Trophoblast cell (in vitro differentiated cells and primary cell): ENCODE measurements around the gene PCDH7.

ENCODE experiments used
- DNase-seq, 2 donors: peaks; one replicate each; pipeline ENCODE4 v3.0.0-alpha.2; 2016
- H2AFZ ChIP-seq: 2 replicates; pipeline ENCODE4 v1.6.1; 2013; ENCODE audit warnings: low read length, moderate library complexity, mild to moderate bottlenecking; ENCODE audit not compliant: insufficient read depth, poor library complexity
- H2AK5ac ChIP-seq: 2 replicates; pipeline ENCODE4 v1.6.1; 2013; ENCODE audit warnings: mild to moderate bottlenecking, low read length
- H2BK120ac ChIP-seq: 2 replicates; pipeline ENCODE4 v1.6.1; 2013; ENCODE audit warnings: low read length, mild to moderate bottlenecking, moderate library complexity; ENCODE audit not compliant: insufficient read depth, poor library complexity
- H2BK12ac ChIP-seq: 2 replicates; pipeline ENCODE4 v1.6.1; 2013; ENCODE audit warnings: mild to moderate bottlenecking, low read length, moderate library complexity
- H2BK5ac ChIP-seq: 2 replicates; pipeline ENCODE4 v1.6.1; 2013; ENCODE audit warnings: low read length, low read depth, moderate library complexity, mild to moderate bottlenecking; ENCODE audit not compliant: poor library complexity
- H3K14ac ChIP-seq: 2 replicates; pipeline ENCODE4 v1.6.1; 2013; ENCODE audit warnings: mild to moderate bottlenecking, low read length
- H3K18ac ChIP-seq: 2 replicates; pipeline ENCODE4 v1.6.1; 2013; ENCODE audit warnings: mild to moderate bottlenecking, low read length
- H3K23ac ChIP-seq: 2 replicates; pipeline ENCODE4 v1.6.1; 2013; ENCODE audit warnings: low read length
- H3K27ac ChIP-seq: 2 replicates; pipeline ENCODE4 v1.5.1; 2013; ENCODE audit warnings: low read depth, mild to moderate bottlenecking, inconsistent platforms, low read length, moderate library complexity
- H3K27me3 ChIP-seq: 2 replicates; pipeline ENCODE4 v1.6.1; 2013; ENCODE audit warnings: inconsistent platforms, mild to moderate bottlenecking, low read length, moderate library complexity; ENCODE audit not compliant: insufficient read depth
- H3K36me3 ChIP-seq, 2 experiments: 1 replicate in 1 of 2; 2 replicates in 1 of 2; pipeline ENCODE4 v1.6.1; 2013; ENCODE audit warnings: low read length in 2 of 2, mild to moderate bottlenecking in 2 of 2, moderate library complexity in 1 of 2; ENCODE audit not compliant: insufficient read depth in 2 of 2, control insufficient read depth in 1 of 2
- H3K4ac ChIP-seq: 2 replicates; pipeline ENCODE4 v1.6.1; 2013; ENCODE audit warnings: low read depth, mild to moderate bottlenecking, low read length, moderate library complexity
- H3K4me1 ChIP-seq, 2 experiments: 1 replicate in 1 of 2; 2 replicates in 1 of 2; pipeline ENCODE4 v1.6.1; 2013; ENCODE audit warnings: low read length in 2 of 2, mild to moderate bottlenecking in 2 of 2, moderate library complexity in 1 of 2; ENCODE audit not compliant: insufficient read depth in 2 of 2, control insufficient read depth in 1 of 2
- H3K4me2 ChIP-seq: 2 replicates; pipeline ENCODE4 v1.6.1; 2013; ENCODE audit warnings: inconsistent platforms, mild to moderate bottlenecking, low read length, moderate library complexity
- H3K4me3 ChIP-seq: 2 replicates; pipeline ENCODE4 v1.5.1; 2013; ENCODE audit warnings: mild to moderate bottlenecking, low read depth, low read length, inconsistent platforms
- H3K79me1 ChIP-seq: one replicate; pipeline ENCODE4 v1.6.1; 2013; ENCODE audit warnings: low read length
- H3K79me2 ChIP-seq: 2 replicates; pipeline ENCODE4 v1.6.1; 2013; ENCODE audit warnings: low read length, mild to moderate bottlenecking; ENCODE audit not compliant: control insufficient read depth, insufficient read depth, poor library complexity
- H3K9ac ChIP-seq: 2 replicates; pipeline ENCODE4 v1.6.1; 2013; ENCODE audit warnings: mild to moderate bottlenecking, low read length
- H3K9me3 ChIP-seq: 2 replicates; pipeline ENCODE4 v1.6.1; 2013; ENCODE audit warnings: low read depth, mild to moderate bottlenecking, control low read depth, inconsistent platforms, low read length; ENCODE audit not compliant: insufficient read depth
- H4K12ac ChIP-seq: 2 replicates; pipeline ENCODE4 v1.6.1; 2013; ENCODE audit warnings: low read depth, mild to moderate bottlenecking, low read length, moderate library complexity
- H4K8ac ChIP-seq: 2 replicates; pipeline ENCODE4 v1.6.1; 2013; ENCODE audit warnings: low read depth, mild to moderate bottlenecking, low read length, moderate library complexity
- H4K91ac ChIP-seq: one replicate; pipeline ENCODE4 v1.6.1; 2013; ENCODE audit warnings: low read depth, mild to moderate bottlenecking, low read length, moderate library complexity
- WGBS: extraction: QIAGEN DNeasy Blood & Tissue Kit; methylation state at CpG from one replicate; pipeline ENCODE4 v1.1.7; 2013; ENCODE audit warnings: missing lambda C conversion rate; ENCODE audit not compliant: insufficient read length, insufficient coverage; ENCODE audit errors: extremely low coverage; 5-methylcytosine and 5-hydroxymethylcytosine counted together

PCDH7 gene

GRCh38 chr4:30728311-30728710 is 8.1 kb downstream of the PCDH7 start:
- Histone ChIP-seq H3K36me3 (peaks cover 3 to 9% of the 10 kb centered on the region in 2 experiments), H3K18ac (no peak overlapping the region), H4K12ac (no peak overlapping the region), H2BK12ac (no peak overlapping the region), H3K27me3 (no peaks in the 10 kb centered on the region), H2AFZ (no peak overlapping the region), H3K9me3 (no peaks in the 10 kb centered on the region), H3K4me3 (no peak overlapping the region), H2AK5ac (no peak overlapping the region), H2BK120ac (no peak overlapping the region), H2BK5ac (no peak overlapping the region), H3K4ac (no peak overlapping the region), H3K9ac (no peak overlapping the region), H3K79me2 (no peaks in the 10 kb centered on the region), H3K14ac (no peak overlapping the region), H4K8ac (no peak overlapping the region), H3K79me1 (no peaks in the 10 kb centered on the region), H3K23ac (no peak overlapping the region), H3K27ac (no peak overlapping the region), H4K91ac (no peak overlapping the region), H3K4me2 (no peak overlapping the region), H3K4me1 (peaks cover 0 to 4% of the 10 kb centered on the region in 2 experiments)
- no CpG with 5 or more reads among the region's 2 CpGs for WGBS
- DNase-seq: no peak

GRCh38 chr4:30743897-30744296 is 23.7 kb downstream of the PCDH7 start:
- no peak overlapping the region for H3K4me3 ChIP-seq
- no peak overlapping the region for H3K14ac ChIP-seq
- H3K9ac ChIP-seq: no peak overlapping the region
- H4K91ac ChIP-seq: no peak overlapping the region
- H3K4ac ChIP-seq: no peak overlapping the region
- no peak overlapping the region for H2BK120ac ChIP-seq
- H2BK12ac ChIP-seq: no peak overlapping the region
- H3K27me3 ChIP-seq: no peaks in the 10 kb centered on the region
- no peak for DNase-seq
- H4K12ac ChIP-seq: no peak overlapping the region
- no peaks in the 10 kb centered on the region for H3K36me3 ChIP-seq
- H3K9me3 ChIP-seq: no peaks in the 10 kb centered on the region
- no peak overlapping the region for H3K23ac ChIP-seq
- no peak overlapping the region for H2AK5ac ChIP-seq
- no peak overlapping the region for H3K4me2 ChIP-seq
- no peak overlapping the region for H2AFZ ChIP-seq
- no peak overlapping the region for H4K8ac ChIP-seq
- no peak overlapping the region for H2BK5ac ChIP-seq
- H3K79me1 ChIP-seq: no peaks in the 10 kb centered on the region
- no peak overlapping the region for H3K18ac ChIP-seq
- no peaks in the 10 kb centered on the region for H3K79me2 ChIP-seq
- no peak overlapping the region for H3K27ac ChIP-seq
- H3K4me1 ChIP-seq: no peaks in the 10 kb centered on the region
- WGBS: no CpG with 5 or more reads among the region's 3 CpGs

- Histone ChIP-seq H4K12ac (no peak overlapping the region), H3K14ac (no peak overlapping the region), H3K4ac (no peak overlapping the region), H3K79me2 (no peaks in the 10 kb centered on the region), H2BK12ac (no peak overlapping the region), H3K27me3 (no peaks in the 10 kb centered on the region), H3K36me3 (no peaks in the 10 kb centered on the region), H3K18ac (no peak overlapping the region), H2BK120ac (no peak overlapping the region), H2AFZ (no peak overlapping the region), H3K4me1 (no peaks in the 10 kb centered on the region), H3K79me1 (no peaks in the 10 kb centered on the region), H4K8ac (no peak overlapping the region), H3K23ac (no peak overlapping the region), H3K9me3 (no peaks in the 10 kb centered on the region), H3K27ac (no peak overlapping the region), H3K4me3 (no peak overlapping the region), H2BK5ac (no peak overlapping the region), H3K9ac (no peak overlapping the region), H2AK5ac (no peak overlapping the region), H4K91ac (no peak overlapping the region), H3K4me2 (no peak overlapping the region)
- DNase-seq: no peak
Observed at GRCh38 chr4:30744386-30744785, 24.2 kb downstream of the PCDH7 start.

DNA sequence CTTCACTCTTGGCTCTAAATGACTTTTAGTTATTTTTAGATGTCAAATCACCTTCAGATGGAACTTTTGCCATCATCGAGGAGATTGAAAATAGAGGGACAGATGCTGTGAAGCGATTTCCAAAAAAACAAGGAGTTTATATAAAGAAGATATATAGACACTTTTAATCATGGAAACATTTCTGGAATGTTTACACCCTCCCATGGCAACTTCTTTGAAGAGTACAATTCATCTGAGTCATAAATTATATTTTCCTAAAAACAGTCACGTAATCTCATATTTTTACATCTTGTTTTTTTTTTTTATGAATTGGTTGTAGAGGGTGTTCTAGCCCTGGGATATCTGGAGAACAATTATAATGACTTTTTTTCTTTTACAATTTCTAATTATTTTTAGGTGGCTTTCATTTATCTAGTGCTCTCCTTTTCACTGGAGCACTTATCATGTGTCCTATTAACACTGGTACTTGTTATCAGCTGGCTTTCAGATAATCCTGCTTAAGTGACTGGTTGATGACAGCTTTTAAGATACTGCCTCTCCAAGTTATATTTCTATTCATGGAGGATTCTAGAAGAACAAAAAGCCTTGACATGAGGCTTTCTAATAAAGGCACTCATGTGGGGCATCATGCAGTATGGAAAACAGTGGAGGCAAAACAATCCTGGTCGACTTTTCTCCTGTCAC is 24.9 kb downstream of the PCDH7 start:
- H2AK5ac ChIP-seq: no peak overlapping the region
- H3K14ac ChIP-seq: no peak overlapping the region
- H3K4me2 ChIP-seq: no peak overlapping the region
- no peak overlapping the region for H3K4me3 ChIP-seq
- no peak overlapping the region for H4K91ac ChIP-seq
- H4K12ac ChIP-seq: no peak overlapping the region
- no peaks in the 10 kb centered on the region for H3K36me3 ChIP-seq
- no peak overlapping the region for H3K4ac ChIP-seq
- H2BK5ac ChIP-seq: no peak overlapping the region
- no peak overlapping the region for H2BK120ac ChIP-seq
- no peak overlapping the region for H2AFZ ChIP-seq
- H3K79me1 ChIP-seq: no peaks in the 10 kb centered on the region
- DNase-seq: no peak
- H3K27ac ChIP-seq: no peak overlapping the region
- WGBS: no CpG with 5 or more reads among the region's 4 CpGs
- no peaks in the 10 kb centered on the region for H3K9me3 ChIP-seq
- no peaks in the 10 kb centered on the region for H3K4me1 ChIP-seq
- no peaks in the 10 kb centered on the region for H3K79me2 ChIP-seq
- H2BK12ac ChIP-seq: no peak overlapping the region
- no peak overlapping the region for H3K18ac ChIP-seq
- H3K9ac ChIP-seq: no peak overlapping the region
- H3K27me3 ChIP-seq: no peaks in the 10 kb centered on the region
- no peak overlapping the region for H4K8ac ChIP-seq
- H3K23ac ChIP-seq: no peak overlapping the region
